Amniotic stem cell (primary cell): Measurements from ENCODE around the gene AMIGO1.
"Not testable (repeated sequence)": the region's sequence is repeated elsewhere in the genome, so short reads cannot be mapped to it uniquely, and the experiment has no call there.

Experiments used
- DNase-seq: peaks from one replicate; lab custom pipeline; 2025; lab: John Stamatoyannopoulos, UW

Gene AMIGO1

GRCh38 chr1:109483672-109484518 is 25.6 kb downstream of the AMIGO1 start, which contains the start of gene ATXN7L2:
TSS of gene ATXN7L2 (plus strand) at chr1:109483905. CDS start at chr1:109483954, 49 bp downstream.
- DNase-seq: peak; percentile 68

- DNase-seq: no peak
These were observed 26.5 kb downstream of the AMIGO1 start for GRCh38 chr1:109482791-109483671.

- DNase-seq: no peak
These were observed 27.3 kb downstream of the AMIGO1 start for GRCh38 chr1:109482242-109482641.

- no peak for DNase-seq
These were observed 27.9 kb downstream of the AMIGO1 start for GRCh38 chr1:109481646-109482045.

- DNase-seq: no peak
These were observed 29.6 kb downstream of the AMIGO1 start for GRCh38 chr1:109479901-109480300.

GRCh38 chr1:109479311-109479710 is 30.2 kb downstream of the AMIGO1 start:
- no peak for DNase-seq

- no peak for DNase-seq
These were observed 30.7 kb downstream of the AMIGO1 start for GRCh38 chr1:109478806-109479205.

- DNase-seq: no peak
These were observed 31.7 kb downstream of the AMIGO1 start for GRCh38 chr1:109477821-109478220.

- no peak for DNase-seq
These were observed 32.7 kb downstream of the AMIGO1 start for GRCh38 chr1:109476825-109477224.

- no peak for DNase-seq
These were observed 34.3 kb downstream of the AMIGO1 start for GRCh38 chr1:109475261-109475660.

- no peak for DNase-seq
These were observed 34.8 kb downstream of the AMIGO1 start for GRCh38 chr1:109474697-109475096.

- DNase-seq: not testable (repeated sequence)
These were observed 36.1 kb downstream of the AMIGO1 start for GRCh38 chr1:109473284-109474057.

GRCh38 chr1:109472779-109473178 is 36.7 kb downstream of the AMIGO1 start:
- DNase-seq: no peak

GRCh38 chr1:109470245-109470644 is 39.3 kb downstream of the AMIGO1 start:
- no peak for DNase-seq

GRCh38 chr1:109468903-109469302 is 40.6 kb downstream of the AMIGO1 start:
- DNase-seq: no peak

- no peak for DNase-seq
These were observed 41.5 kb downstream of the AMIGO1 start for GRCh38 chr1:109468061-109468460.

GRCh38 chr1:109467301-109467777 is 42.2 kb downstream of the AMIGO1 start:
- DNase-seq: no peak

- no peak for DNase-seq
These were observed 42.9 kb downstream of the AMIGO1 start, which contains the start of gene SYPL2 for GRCh38 chr1:109466452-109467300. TSS of gene SYPL2 (plus strand) at chr1:109466546. CDS start at chr1:109466844, 298 bp downstream.

GRCh38 chr1:109466125-109466451 is 43.4 kb downstream of the AMIGO1 start:
- DNase-seq: no peak

GRCh38 chr1:109457819-109458218 is 51.7 kb downstream of the AMIGO1 start:
- DNase-seq: no peak
